Eye (tissue), 1 donor: ENCODE measurements around the gene RHBDL1.

Experiments used
- DNase-seq: peaks from one replicate; pipeline ENCODE4 v3.0.0-alpha.2; 2015

RHBDL1 gene

GRCh38 chr16:721765-722540 is 46.5 kb downstream of the RHBDL1 start:
- peak; percentile 4 for DNase-seq

GRCh38 chr16:722835-723633 is 47.6 kb downstream of the RHBDL1 start:
- DNase-seq: peak; percentile 1

GRCh38 chr16:723695-724094 is 48.2 kb downstream of the RHBDL1 start:
- DNase-seq: no peak

GRCh38 chr16:724188-725040 is 48.9 kb downstream of the RHBDL1 start:
- DNase-seq: peak; percentile 1

GRCh38 chr16:725041-725376 is 49.5 kb downstream of the RHBDL1 start:
- no peak for DNase-seq

GRCh38 chr16:725463-726187 is 50.2 kb downstream of the RHBDL1 start:
- DNase-seq: no peak

GRCh38 chr16:726188-726437 is 50.6 kb downstream of the RHBDL1 start:
- DNase-seq: no peak

- peak; percentile 67 for DNase-seq
Observed at GRCh38 chr16:726438-727290, 51.2 kb downstream of the RHBDL1 start, which contains the start of the genes CCDC78 and HAGHL. CCDC78 (minus strand) TSS chr16:726443; CDS start chr16:726367, 76 bp downstream. HAGHL (plus strand) TSS chr16:727106; CDS start chr16:727510, 404 bp downstream.

- peak; percentile 52 for DNase-seq
Observed at GRCh38 chr16:727291-727977, 52.0 kb downstream of the RHBDL1 start.
